ENCODE data around the gene CLCN6.

CLCN6 gene

GRCh38 chr1:11784993-11785769 is 20.8 kb upstream of the CLCN6 start:
- TF ChIP-seq CTCF (IDR thresholded peaks at IDR 0.05; ENCODE audit: insufficient read depth, missing control alignments): peak; percentile 50
- DNase-seq (ENCODE audit: insufficient read length, low spot score) (peak; percentile 43), FAIRE-seq (no peak)

- DNase-seq (ENCODE audit: insufficient read length, low spot score): no peak
- TF ChIP-seq CTCF (IDR thresholded peaks at IDR 0.05; ENCODE audit: insufficient read depth, missing control alignments): no peak
- no peak for FAIRE-seq
These were observed 19.8 kb upstream of the CLCN6 start for GRCh38 chr1:11786168-11786567.

GRCh38 chr1:11787251-11787803 is 18.7 kb upstream of the CLCN6 start:
- DNase-seq (ENCODE audit: insufficient read length, low spot score): no peak
- no peak for FAIRE-seq

GRCh38 chr1:11787804-11788436 is 18.1 kb upstream of the CLCN6 start:
- FAIRE-seq (no peak), DNase-seq (ENCODE audit: insufficient read length, low spot score) (no peak)
- TF ChIP-seq CTCF (IDR thresholded peaks at IDR 0.05; ENCODE audit: insufficient read depth, missing control alignments): no peak

More at GRCh38 chr1:11787251-11787803, 18.7 kb upstream of the CLCN6 start:
- no peak for TF ChIP-seq CTCF (IDR thresholded peaks at IDR 0.05; ENCODE audit: insufficient read depth, missing control alignments)

- no peak for FAIRE-seq
- TF ChIP-seq CTCF (IDR thresholded peaks at IDR 0.05; ENCODE audit: insufficient read depth, missing control alignments): no peak
- no peak for DNase-seq (ENCODE audit: insufficient read length, low spot score)
These were observed 17.4 kb upstream of the CLCN6 start for GRCh38 chr1:11788549-11789053.

- FAIRE-seq: no peak
- DNase-seq (ENCODE audit: insufficient read length, low spot score): no peak
- TF ChIP-seq CTCF (IDR thresholded peaks at IDR 0.05; ENCODE audit: insufficient read depth, missing control alignments): no peak
These were observed 16.6 kb upstream of the CLCN6 start for GRCh38 chr1:11789126-11790067.
